ENCODE measurements around the gene CLTC. TPM values are rescaled to one million over a fixed set of nuclear protein-coding genes. Genes with fewer than 3 reads are reported as not detected.

The CLTC gene
- total and polyA plus RNA-seq, 2 of the 13 experiments (the other 11 are each of a cell fraction or from before 2014, with no cell fraction given): 134 to 283 TPM

DNA sequence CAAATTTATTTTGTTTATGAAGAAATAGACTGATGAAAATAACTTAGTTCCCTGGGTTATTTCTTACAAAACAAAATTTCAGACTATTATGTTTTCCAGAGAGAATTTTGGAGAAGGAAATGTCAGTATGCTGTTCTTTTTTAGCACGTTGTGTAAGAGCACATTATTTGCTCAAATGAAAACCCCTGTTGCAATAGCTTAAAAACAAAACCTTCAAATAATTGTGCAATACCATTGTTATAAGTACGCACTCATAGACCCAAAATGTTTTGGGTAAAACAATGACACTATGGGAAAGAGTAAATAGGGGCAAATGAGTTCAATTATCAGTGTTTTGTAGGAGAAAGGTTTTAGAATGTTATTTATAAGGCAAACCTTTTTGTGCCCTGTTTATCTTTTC lies 106.0 kb downstream of the CLTC start (continued):
- TF ChIP-seq ZNF816 (CRISPR knock-in tag; IDR thresholded peaks at IDR 0.05; ENCODE audit: borderline replicate concordance) (no peak; the same call in 1 of the 2 replicates), ZSCAN9 (CRISPR knock-in tag; IDR thresholded peaks at IDR 0.05; ENCODE audit: borderline replicate concordance) (no peak), MEF2D (CRISPR knock-in tag; IDR thresholded peaks at IDR 0.05) (no peak), TBL1XR1 (IDR thresholded peaks at IDR 0.05; ENCODE audit: borderline replicate concordance, low read length, partially characterized antibody) (no peak), KLF15 (CRISPR knock-in tag; IDR thresholded peaks at IDR 0.05; ENCODE audit: borderline replicate concordance) (no peak), GTF3A (CRISPR knock-in tag; conservative IDR thresholded peaks at IDR 0.05) (no peak), HNRNPL (IDR thresholded peaks at IDR 0.05; ENCODE audit: low read depth, low read length) (no peak), HDAC1 (CRISPR knock-in tag; IDR thresholded peaks at IDR 0.05) (0 out of 2 replicates have a peak, but pooled peaks have one; percentile 33), HHEX (CRISPR knock-in tag; IDR thresholded peaks at IDR 0.05) (no peak), ZNF333 (CRISPR knock-in tag; IDR thresholded peaks at IDR 0.05; ENCODE audit: borderline replicate concordance) (no peak), CEBPB (IDR thresholded peaks at IDR 0.05; ENCODE audit: borderline replicate concordance, low read depth, low read length) (peak; percentile 99), TEAD3 (CRISPR knock-in tag; optimal IDR thresholded peaks at IDR 0.05; ENCODE audit: borderline replicate concordance) (no peak), TCF7 (IDR thresholded peaks at IDR 0.05; ENCODE audit: low read depth) (peak; percentile 39; the same call in 1 of the 2 replicates), ZNF3 (CRISPR knock-in tag; IDR thresholded peaks at IDR 0.05) (no peak), NFE2 (CRISPR knock-in tag; IDR thresholded peaks at IDR 0.05) (no peak), ZNF629 (CRISPR knock-in tag; conservative IDR thresholded peaks at IDR 0.05) (no peak), ISL2 (CRISPR knock-in tag; IDR thresholded peaks at IDR 0.05) (peak; percentile 71), ZFYVE20 (CRISPR knock-in tag; IDR thresholded peaks at IDR 0.05; ENCODE audit: borderline replicate concordance, low read depth) (no peak), SATB2 (CRISPR knock-in tag; IDR thresholded peaks at IDR 0.05) (no peak), SAFB2 (CRISPR knock-in tag; IDR thresholded peaks at IDR 0.05; ENCODE audit: borderline replicate concordance, low read depth) (no peak), RXRB (CRISPR knock-in tag; IDR thresholded peaks at IDR 0.05; ENCODE audit: borderline replicate concordance) (peak; percentile 79)
- TF ChIP-seq, protein P1, sequence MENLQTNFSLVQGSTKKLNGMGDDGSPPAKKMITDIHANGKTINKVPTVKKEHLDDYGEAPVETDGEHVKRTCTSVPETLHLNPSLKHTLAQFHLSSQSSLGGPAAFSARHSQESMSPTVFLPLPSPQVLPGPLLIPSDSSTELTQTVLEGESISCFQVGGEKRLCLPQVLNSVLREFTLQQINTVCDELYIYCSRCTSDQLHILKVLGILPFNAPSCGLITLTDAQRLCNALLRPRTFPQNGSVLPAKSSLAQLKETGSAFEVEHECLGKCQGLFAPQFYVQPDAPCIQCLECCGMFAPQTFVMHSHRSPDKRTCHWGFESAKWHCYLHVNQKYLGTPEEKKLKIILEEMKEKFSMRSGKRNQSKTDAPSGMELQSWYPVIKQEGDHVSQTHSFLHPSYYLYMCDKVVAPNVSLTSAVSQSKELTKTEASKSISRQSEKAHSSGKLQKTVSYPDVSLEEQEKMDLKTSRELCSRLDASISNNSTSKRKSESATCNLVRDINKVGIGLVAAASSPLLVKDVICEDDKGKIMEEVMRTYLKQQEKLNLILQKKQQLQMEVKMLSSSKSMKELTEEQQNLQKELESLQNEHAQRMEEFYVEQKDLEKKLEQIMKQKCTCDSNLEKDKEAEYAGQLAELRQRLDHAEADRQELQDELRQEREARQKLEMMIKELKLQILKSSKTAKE (CRISPR knock-in tag; IDR thresholded peaks at IDR 0.05; ENCODE audit: borderline replicate concordance): no peak
- TF ChIP-seq, protein P2, sequence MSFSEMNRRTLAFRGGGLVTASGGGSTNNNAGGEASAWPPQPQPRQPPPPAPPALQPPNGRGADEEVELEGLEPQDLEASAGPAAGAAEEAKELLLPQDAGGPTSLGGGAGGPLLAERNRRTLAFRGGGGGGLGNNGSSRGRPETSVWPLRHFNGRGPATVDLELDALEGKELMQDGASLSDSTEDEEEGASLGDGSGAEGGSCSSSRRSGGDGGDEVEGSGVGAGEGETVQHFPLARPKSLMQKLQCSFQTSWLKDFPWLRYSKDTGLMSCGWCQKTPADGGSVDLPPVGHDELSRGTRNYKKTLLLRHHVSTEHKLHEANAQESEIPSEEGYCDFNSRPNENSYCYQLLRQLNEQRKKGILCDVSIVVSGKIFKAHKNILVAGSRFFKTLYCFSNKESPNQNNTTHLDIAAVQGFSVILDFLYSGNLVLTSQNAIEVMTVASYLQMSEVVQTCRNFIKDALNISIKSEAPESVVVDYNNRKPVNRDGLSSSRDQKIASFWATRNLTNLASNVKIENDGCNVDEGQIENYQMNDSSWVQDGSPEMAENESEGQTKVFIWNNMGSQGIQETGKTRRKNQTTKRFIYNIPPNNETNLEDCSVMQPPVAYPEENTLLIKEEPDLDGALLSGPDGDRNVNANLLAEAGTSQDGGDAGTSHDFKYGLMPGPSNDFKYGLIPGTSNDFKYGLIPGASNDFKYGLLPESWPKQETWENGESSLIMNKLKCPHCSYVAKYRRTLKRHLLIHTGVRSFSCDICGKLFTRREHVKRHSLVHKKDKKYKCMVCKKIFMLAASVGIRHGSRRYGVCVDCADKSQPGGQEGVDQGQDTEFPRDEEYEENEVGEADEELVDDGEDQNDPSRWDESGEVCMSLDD (CRISPR knock-in tag; IDR thresholded peaks at IDR 0.05; ENCODE audit: borderline replicate concordance): no peak
- TF ChIP-seq, protein P3, sequence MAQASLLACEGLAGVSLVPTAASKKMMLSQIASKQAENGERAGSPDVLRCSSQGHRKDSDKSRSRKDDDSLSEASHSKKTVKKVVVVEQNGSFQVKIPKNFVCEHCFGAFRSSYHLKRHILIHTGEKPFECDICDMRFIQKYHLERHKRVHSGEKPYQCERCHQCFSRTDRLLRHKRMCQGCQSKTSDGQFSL (CRISPR knock-in tag; IDR thresholded peaks at IDR 0.05): no peak
